H1 (cell line): ENCODE data around the gene COL25A1. TPM values are rescaled to one million over a fixed set of nuclear protein-coding genes. Genes with fewer than 3 reads are reported as not detected.

Experiments
- CTCF ChIA-PET: fragments of 300-600 bp; sonication (Branson Sonifier 250); formaldehyde crosslinking; loops from one replicate; lab custom pipeline; 2021; ENCODE audit not compliant: partially characterized antibody; lab: Charles Lee
- POLR2A ChIA-PET: fragments of 300-600 bp; sonication (Branson Sonifier 250); formaldehyde crosslinking; loops from one replicate; lab custom pipeline; 2021; ENCODE audit warnings: inconsistent platforms; ENCODE audit not compliant: partially characterized antibody; lab: Charles Lee
- DNase-seq, 2 experiments: peaks; one replicate each; pipeline versions ENCODE4 v3.0.0 to v3.0.0-alpha.2; 2010 to 2022; ENCODE audit warnings: low spot score in 2 of 2, low read depth in 1 of 2, mixed read lengths in 1 of 2
- FAIRE-seq: peaks from 2 replicates; lab custom pipeline; 2011; peaks lifted over from hg19 to GRCh38; lab: Jason Lieb, UNC
- H2AFZ ChIP-seq: 2 replicates; pipeline ENCODE4 v1.8.1; 2012; ENCODE audit warnings: low read length, inconsistent platforms
- H2AK5ac ChIP-seq: 2 replicates; pipeline ENCODE4 v1.6.1; 2013; ENCODE audit warnings: low read depth, low read length
- H2BK120ac ChIP-seq: replicated peaks from 2 replicates; pipeline ENCODE3; 2013; ENCODE audit warnings: low read depth, low read length, inconsistent platforms
- H2BK12ac ChIP-seq: 2 replicates; pipeline ENCODE4 v1.6.1; 2013; ENCODE audit warnings: low read depth, low read length
- H2BK15ac ChIP-seq: 2 replicates; pipeline ENCODE4 v1.6.1; 2013; ENCODE audit warnings: low read length
- H2BK20ac ChIP-seq: 2 replicates; pipeline ENCODE4 v1.6.1; 2013; ENCODE audit warnings: low read length
- H2BK5ac ChIP-seq: 2 replicates; pipeline ENCODE4 v1.6.1; 2013; ENCODE audit warnings: low read depth, low read length
- H3K14ac ChIP-seq: 2 replicates; pipeline ENCODE4 v1.6.1; 2013; ENCODE audit warnings: inconsistent platforms; ENCODE audit not compliant: insufficient read length
- H3K18ac ChIP-seq: 2 replicates; pipeline ENCODE4 v1.6.1; 2013; ENCODE audit warnings: low read length; ENCODE audit errors: extremely low read depth
- H3K23ac ChIP-seq: 2 replicates; pipeline ENCODE4 v1.6.1; 2013; ENCODE audit warnings: inconsistent platforms; ENCODE audit not compliant: insufficient read length
- H3K23me2 ChIP-seq: 2 replicates; pipeline ENCODE4 v1.6.1; 2013; ENCODE audit warnings: low read depth, low read length
- H3K27ac ChIP-seq: 2 replicates; pipeline ENCODE4 v1.6.1; 2011; ENCODE audit warnings: low read depth, low read length, inconsistent platforms
- H3K27me3 ChIP-seq, 4 experiments: replicated peaks in 1 of 4; 1 replicate in 1 of 4; 2 replicates in 3 of 4; pipeline versions ENCODE4 v1.6.1 to v1.8.1; 2011 to 2013; ENCODE audit warnings: low read length in 3 of 4, mild to moderate bottlenecking in 3 of 4, inconsistent platforms in 2 of 4, mixed read lengths in 2 of 4, moderate library complexity in 1 of 4; ENCODE audit not compliant: control insufficient read depth in 3 of 4, insufficient read depth in 3 of 4; ENCODE audit errors: extremely low read depth in 1 of 4
- H3K36me3 ChIP-seq, 4 experiments: 2 replicates each; pipeline versions ENCODE4 v1.6.1 to v1.8.1; 2011 to 2013; ENCODE audit warnings: mild to moderate bottlenecking in 4 of 4, low read length in 3 of 4, moderate library complexity in 2 of 4, control low read depth in 1 of 4, inconsistent platforms in 1 of 4; ENCODE audit not compliant: insufficient read depth in 4 of 4, control insufficient read depth in 2 of 4
- H3K4ac ChIP-seq: replicated peaks from 2 replicates; pipeline ENCODE3; 2013; ENCODE audit warnings: low read length, low read depth, mixed read lengths, inconsistent platforms; ENCODE audit not compliant: insufficient read length
- H3K4me1 ChIP-seq, 4 experiments: replicated peaks in 1 of 4; 1 replicate in 1 of 4; 2 replicates in 3 of 4; pipeline versions ENCODE4 v1.6.1 to v1.8.1; 2011 to 2013; ENCODE audit warnings: low read length in 3 of 4, inconsistent platforms in 2 of 4, mixed read lengths in 1 of 4; ENCODE audit not compliant: insufficient read depth in 4 of 4, control insufficient read depth in 3 of 4
- H3K4me2 ChIP-seq, 2 experiments: 2 replicates each; pipeline versions ENCODE4 v1.6.1 to v1.8.1; 2011 to 2013; ENCODE audit warnings: low read depth in 2 of 2, low read length in 2 of 2, control low read depth in 1 of 2, inconsistent platforms in 1 of 2, mild to moderate bottlenecking in 1 of 2; ENCODE audit not compliant: insufficient read depth in 1 of 2
- H3K4me3 ChIP-seq, 4 experiments: fragments of 200-600, 300-600 bp in 1 of 4; sonication (generic), shearing (Covaris generic), sonication (Bioruptor Twin) in 1 of 4; 2 replicates each; pipeline versions ENCODE4 v1.5.1 to v1.8.1; 2011 to 2016; ENCODE audit warnings: low read length in 4 of 4, low read depth in 3 of 4, control low read depth in 2 of 4, inconsistent platforms in 2 of 4, mild to moderate bottlenecking in 2 of 4, mixed read lengths in 1 of 4, moderate library complexity in 1 of 4; ENCODE audit not compliant: insufficient read depth in 2 of 4; ENCODE audit errors: extremely low read depth in 1 of 4
- H3K56ac ChIP-seq: replicated peaks from 2 replicates; pipeline ENCODE3; 2013; ENCODE audit warnings: low read depth, mild to moderate bottlenecking, mixed read lengths, low read length, inconsistent platforms; ENCODE audit not compliant: insufficient read length
- H3K79me1 ChIP-seq: 2 replicates; pipeline ENCODE4 v1.6.1; 2013; ENCODE audit warnings: low read depth, low read length, control low read depth
- H3K79me2 ChIP-seq, 2 experiments: 2 replicates each; pipeline versions ENCODE4 v1.6.1 to v1.8.1; 2012 to 2013; ENCODE audit warnings: low read length in 2 of 2, mild to moderate bottlenecking in 2 of 2, inconsistent platforms in 1 of 2; ENCODE audit not compliant: insufficient read depth in 2 of 2, control insufficient read depth in 1 of 2
- H3K9ac ChIP-seq, 4 experiments: replicated peaks in 1 of 4; 1 replicate in 1 of 4; 2 replicates in 3 of 4; pipeline versions ENCODE4 v1.6.1 to v1.8.1; 2011 to 2013; ENCODE audit warnings: low read depth in 3 of 4, low read length in 3 of 4, control low read depth in 2 of 4, mild to moderate bottlenecking in 2 of 4, moderate library complexity in 2 of 4, inconsistent platforms in 1 of 4; ENCODE audit errors: extremely low read depth in 1 of 4
- H3K9me3 ChIP-seq, 2 experiments: 2 replicates each; pipeline versions ENCODE4 v1.6.1 to v1.8.1; 2012 to 2013; ENCODE audit warnings: mild to moderate bottlenecking in 2 of 2, moderate library complexity in 2 of 2, control low read depth in 1 of 2, inconsistent platforms in 1 of 2, low read depth in 1 of 2, low read length in 1 of 2, mixed read lengths in 1 of 2; ENCODE audit not compliant: insufficient read depth in 2 of 2
- H4K20me1 ChIP-seq, 2 experiments: replicated peaks in 1 of 2; 2 replicates each; pipeline versions ENCODE3 to v1.8.1; 2011 to 2013; ENCODE audit warnings: inconsistent platforms in 2 of 2, low read length in 2 of 2, mild to moderate bottlenecking in 1 of 2; ENCODE audit not compliant: insufficient read depth in 2 of 2, control insufficient read depth in 1 of 2
- H4K5ac ChIP-seq: 2 replicates; pipeline ENCODE4 v1.6.1; 2013; ENCODE audit warnings: low read length, low read depth, mixed read lengths, inconsistent platforms; ENCODE audit not compliant: insufficient read length
- H4K8ac ChIP-seq: 2 replicates; pipeline ENCODE4 v1.8.0; 2013; ENCODE audit warnings: mild to moderate bottlenecking, moderate library complexity, low read length, inconsistent platforms; ENCODE audit not compliant: insufficient read depth; ENCODE audit errors: extremely low read depth
- H4K91ac ChIP-seq: replicated peaks from 2 replicates; pipeline ENCODE3; 2013; ENCODE audit warnings: low read length, mixed read lengths, inconsistent platforms; ENCODE audit not compliant: insufficient read length
- BRCA1 ChIP-seq: IDR thresholded peaks from 2 replicates; pipeline ENCODE4 v1.6.1; 2012; ENCODE audit warnings: low read depth, low read length, improper control_type of control experiment
- CBX8 ChIP-seq: fragments of 300-800, 300-1000 bp; sonication (generic); IDR thresholded peaks from 2 replicates; pipeline ENCODE4 v1.7.1; 2016; ENCODE audit warnings: low read depth, low read length, borderline replicate concordance
- POLR2A ChIP-seq, 2 experiments: IDR thresholded peaks; 1 replicate in 1 of 2; 2 replicates in 1 of 2; pipeline ENCODE4 v1.6.1; 2011; ENCODE audit warnings: low read depth in 2 of 2, low read length in 2 of 2, mild to moderate bottlenecking in 2 of 2; ENCODE audit errors: control extremely low read depth in 1 of 2
- SIN3A ChIP-seq, 2 experiments: IDR thresholded peaks in 1 of 2; conservative IDR thresholded peaks in 1 of 2; 2 replicates each; pipeline ENCODE4 v1.6.1; 2011 to 2012; ENCODE audit warnings: low read length in 2 of 2, improper control_type of control experiment in 1 of 2, low read depth in 1 of 2, mild to moderate bottlenecking in 1 of 2
- SRF ChIP-seq: IDR thresholded peaks from 2 replicates; pipeline ENCODE4 v1.6.1; 2011; ENCODE audit warnings: mild to moderate bottlenecking, low read depth, low read length, moderate library complexity
- WGBS, 2 experiments: shearing (Covaris generic) in 1 of 2; methylation state at CpG; one replicate each; pipeline versions ENCODE4 v1.1.6 to v1.1.7; 2013 to 2015; ENCODE audit warnings: low lambda C conversion rate in 2 of 2, mixed read lengths in 2 of 2, inconsistent platforms in 1 of 2, low coverage in 1 of 2, missing lambda C conversion rate in 1 of 2; ENCODE audit not compliant: insufficient replicate concordance in 2 of 2, insufficient coverage in 1 of 2, insufficient read length in 1 of 2; ENCODE audit errors: extremely low coverage in 1 of 2, missing lambda C conversion rate in 1 of 2; 5-methylcytosine and 5-hydroxymethylcytosine counted together
- polyA plus RNA-seq, 7 experiments: library from polyadenylated mRNA; depleted of rRNA in 3 of 7; stranded (reverse) in 5 of 7; unstranded in 2 of 7; fragments of >200 nt in 5 of 7; fragments of 200-250 nt in 2 of 7; gene quantifications; 1 replicate in 5 of 7; 2 replicates in 1 of 7; 4 replicates in 1 of 7; pipeline versions ENCODE4 v1.2.1 to v1.2.3, GENCODE V29; 2011 to 2013; ENCODE audit warnings: missing spikeins in 2 of 7, mixed read lengths in 2 of 7
- total RNA-seq: library from RNA; stranded (reverse); fragmentation: NEBNext Ultra II Directional; extraction: Animal tissue kit (Norgen Biotek cat#: 25700); gene quantifications from 2 replicates; pipeline ENCODE4 v1.2.1, GENCODE V29; 2021
- TF ChIP-seq, protein P1 (sequence below): IDR thresholded peaks from 2 replicates; pipeline ENCODE4 v1.6.1; 2011; ENCODE audit warnings: low read length, improper control_type of control experiment

Gene COL25A1
- total and polyA plus RNA-seq, 2 of the 8 experiments (the other 6 are each of a cell fraction or from before 2014, with no cell fraction given): 1.1 to 8.3 TPM

DNA sequence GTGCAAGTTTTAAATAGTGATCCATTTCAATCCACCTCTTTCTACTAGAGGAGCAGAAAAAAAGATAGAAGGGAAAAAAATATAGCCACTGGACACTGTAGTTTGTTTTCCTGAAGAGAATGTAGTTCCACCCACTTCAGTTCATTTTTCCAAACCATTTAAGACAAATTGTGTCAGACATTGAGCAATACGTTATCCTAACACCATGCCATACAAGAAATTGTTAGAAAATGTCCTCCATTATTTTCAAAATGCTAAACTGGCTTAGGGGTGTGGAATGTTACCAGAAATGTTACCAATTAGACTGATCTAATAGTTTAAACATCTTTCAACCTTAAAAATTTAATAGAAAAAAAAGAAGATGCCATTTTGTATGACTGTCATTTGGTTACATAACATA, 491.0 kb downstream of the COL25A1 start:
- no peaks in the 10 kb centered on the region for H3K36me3 ChIP-seq
- no peak overlapping the region for H3K4me3 ChIP-seq
- H2BK12ac ChIP-seq: no peak overlapping the region
- no peak overlapping the region for H3K9ac ChIP-seq
- no peaks in the 10 kb centered on the region for H4K20me1 ChIP-seq
- H2BK120ac ChIP-seq: no peak overlapping the region
- H3K4ac ChIP-seq: no peak overlapping the region
- ChIA-PET POLR2A (no interaction called here), CTCF (no interaction called here)
- no peak overlapping the region for H3K18ac ChIP-seq
- no peak overlapping the region for H4K5ac ChIP-seq
- H2BK5ac ChIP-seq: no peak overlapping the region
- H2BK20ac ChIP-seq: no peak overlapping the region
- H2BK15ac ChIP-seq: no peak overlapping the region
- H3K4me1 ChIP-seq: no peaks in the 10 kb centered on the region
- TF ChIP-seq POLR2A (IDR thresholded peaks at IDR 0.05; ENCODE audit: control extremely low read depth in 1 of 2, low read depth in 2 of 2, low read length in 2 of 2) (no peak), CBX8 (no peak), SIN3A (conservative IDR thresholded peaks at IDR 0.05 in 1 of 2, IDR thresholded peaks at IDR 0.05 in 1 of 2; ENCODE audit: low read depth in 1 of 2, low read length in 2 of 2) (no peak), SRF (no peak), BRCA1 (no peak)
- TF ChIP-seq, protein P1, sequence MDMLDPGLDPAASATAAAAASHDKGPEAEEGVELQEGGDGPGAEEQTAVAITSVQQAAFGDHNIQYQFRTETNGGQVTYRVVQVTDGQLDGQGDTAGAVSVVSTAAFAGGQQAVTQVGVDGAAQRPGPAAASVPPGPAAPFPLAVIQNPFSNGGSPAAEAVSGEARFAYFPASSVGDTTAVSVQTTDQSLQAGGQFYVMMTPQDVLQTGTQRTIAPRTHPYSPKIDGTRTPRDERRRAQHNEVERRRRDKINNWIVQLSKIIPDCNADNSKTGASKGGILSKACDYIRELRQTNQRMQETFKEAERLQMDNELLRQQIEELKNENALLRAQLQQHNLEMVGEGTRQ: no peak
- no peak overlapping the region for H4K91ac ChIP-seq
- no peaks in the 10 kb centered on the region for H3K9me3 ChIP-seq
- H3K27ac ChIP-seq: no peak overlapping the region
- no peak overlapping the region for H3K56ac ChIP-seq
- H3K79me1 ChIP-seq: no peaks in the 10 kb centered on the region
- no peak overlapping the region for H2AK5ac ChIP-seq
- H3K23ac ChIP-seq: no peak overlapping the region
- H3K14ac ChIP-seq: no peak overlapping the region
- H2AFZ ChIP-seq: no peak overlapping the region
- DNase-seq: no peak
- H3K79me2 ChIP-seq: no peaks in the 10 kb centered on the region
- H3K23me2 ChIP-seq: no peaks in the 10 kb centered on the region
- FAIRE-seq: no peak
- no peak overlapping the region for H3K4me2 ChIP-seq
- H3K27me3 ChIP-seq: no peaks in the 10 kb centered on the region
- no peak overlapping the region for H4K8ac ChIP-seq
- WGBS, 2 experiments: 91% methylated on average over 1 of the region's 1 CpG; no CpG with 5 or more reads in 1 of the 2 experiments
